ENCODE data around the gene MYH9. TPM values are rescaled to one million over a fixed set of nuclear protein-coding genes. Genes with fewer than 3 reads are reported as not detected.

Gene MYH9
- total RNA-seq, 1 experiment from 2014 or later: 414 TPM

DNA sequence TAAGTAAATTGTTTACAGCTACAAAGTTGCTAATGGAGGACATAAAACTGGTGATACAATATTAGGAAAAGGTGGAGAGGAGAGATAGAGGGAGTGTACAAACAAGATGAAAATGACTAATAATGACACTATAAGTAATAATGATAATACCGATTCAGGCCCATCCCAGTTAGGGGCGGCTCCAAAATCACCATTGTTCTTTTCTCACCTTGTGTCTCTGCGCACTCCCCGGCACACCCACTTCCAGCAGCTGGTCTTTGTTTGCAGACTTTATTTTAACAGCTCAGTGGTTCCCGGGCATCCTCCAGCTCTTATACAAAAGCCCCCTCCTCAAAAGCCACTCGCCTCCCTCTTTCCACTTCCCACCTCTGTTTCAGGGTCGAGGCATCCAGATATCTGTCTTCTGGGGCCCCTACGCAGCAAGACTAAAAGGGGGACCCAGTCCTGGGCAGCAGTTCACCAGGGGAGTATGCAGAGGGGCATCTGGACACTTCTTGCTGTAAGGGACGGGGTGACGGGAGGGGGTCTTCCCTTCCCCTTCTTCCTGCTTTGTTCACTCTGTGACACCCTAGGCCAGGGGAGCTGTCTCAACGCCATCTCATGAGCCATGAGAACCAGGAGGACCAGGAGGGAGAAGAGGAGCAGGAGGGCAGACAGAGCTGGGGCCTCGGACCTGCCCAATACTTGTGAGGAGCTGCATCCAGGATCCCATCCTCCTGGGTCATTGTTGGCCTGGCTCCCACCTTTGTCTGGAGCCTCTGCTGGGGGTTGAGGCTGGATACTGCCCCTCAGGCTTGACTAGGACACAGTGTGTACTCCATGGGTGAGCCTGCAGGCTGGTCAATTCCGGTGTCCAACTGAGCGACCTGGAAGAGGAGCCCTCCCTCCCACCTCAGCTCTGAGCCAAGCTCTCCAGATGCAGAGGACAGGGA, 151.1 kb downstream of the MYH9 start:
- in situ Hi-C loops (cut with HindIII; ENCODE audit: low pct_unique_long_range_greater_than_20kb, low sequenced_read_pairs): no loop called here
- no peak for DNase-seq (ENCODE audit: low read depth)

DNA sequence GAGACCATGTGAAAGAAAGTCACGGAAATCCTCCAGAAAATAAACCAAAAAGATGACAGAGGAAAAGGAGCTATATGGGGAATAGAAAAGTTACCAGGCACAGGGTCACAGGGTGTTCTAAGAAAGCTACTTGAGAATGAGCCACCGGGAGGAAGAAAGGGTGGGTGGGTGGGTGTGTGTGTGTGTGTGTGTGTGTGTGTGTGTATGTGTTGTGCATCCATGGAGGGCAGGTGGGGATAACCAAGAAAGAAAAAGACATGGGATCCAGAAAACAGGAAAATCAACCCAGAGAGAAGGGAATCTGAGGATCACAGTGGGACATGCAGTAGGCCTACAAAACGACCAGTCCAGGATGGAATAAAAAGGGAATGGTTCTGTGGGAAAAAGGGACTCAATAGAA, 152.2 kb downstream of the MYH9 start:
- in situ Hi-C loops (cut with HindIII; ENCODE audit: low pct_unique_long_range_greater_than_20kb, low sequenced_read_pairs): no loop called here
- DNase-seq (ENCODE audit: low read depth): no peak

DNA sequence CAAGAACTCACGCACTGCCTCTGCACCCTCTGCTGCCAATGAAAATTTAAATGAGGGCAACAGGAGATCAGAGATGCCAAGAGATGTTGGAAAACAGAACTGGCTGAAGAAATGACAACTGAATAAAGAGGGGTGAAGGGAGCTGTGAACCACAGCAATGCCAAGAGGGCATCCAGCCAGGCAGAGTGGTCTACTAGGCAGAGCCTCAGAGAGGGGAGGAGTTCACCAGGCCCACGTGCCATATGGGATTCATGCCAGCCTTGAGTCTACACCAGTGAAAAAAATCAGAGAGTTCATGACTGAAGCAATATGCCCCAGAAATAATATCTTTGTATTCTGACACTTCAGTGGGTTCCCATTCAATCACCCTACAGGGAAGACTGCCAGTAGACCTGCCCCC, 152.8 kb downstream of the MYH9 start:
- in situ Hi-C loops (cut with HindIII; ENCODE audit: low pct_unique_long_range_greater_than_20kb, low sequenced_read_pairs): no loop called here
- DNase-seq (ENCODE audit: low read depth): no peak

DNA sequence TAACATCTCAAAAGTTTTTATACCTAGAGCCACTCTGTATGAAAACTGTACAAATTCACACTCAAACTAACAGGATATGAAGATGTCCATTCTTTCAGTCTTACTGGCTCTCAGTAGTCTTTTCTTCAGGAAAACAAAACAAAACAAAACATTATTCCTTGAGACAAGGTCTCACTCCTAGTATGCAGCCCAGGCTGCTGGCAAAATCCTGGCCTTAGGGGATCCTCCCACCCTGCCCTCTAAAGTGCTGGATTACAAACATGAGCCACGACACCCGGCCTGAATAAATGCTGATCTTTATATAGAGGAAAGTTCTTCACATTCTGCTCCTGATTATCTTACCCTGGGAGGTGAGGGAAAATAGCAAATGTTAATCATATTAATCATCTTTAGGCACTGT, 153.6 kb downstream of the MYH9 start:
- in situ Hi-C loops (cut with HindIII; ENCODE audit: low pct_unique_long_range_greater_than_20kb, low sequenced_read_pairs): no loop called here
- DNase-seq (ENCODE audit: low read depth): no peak

DNA sequence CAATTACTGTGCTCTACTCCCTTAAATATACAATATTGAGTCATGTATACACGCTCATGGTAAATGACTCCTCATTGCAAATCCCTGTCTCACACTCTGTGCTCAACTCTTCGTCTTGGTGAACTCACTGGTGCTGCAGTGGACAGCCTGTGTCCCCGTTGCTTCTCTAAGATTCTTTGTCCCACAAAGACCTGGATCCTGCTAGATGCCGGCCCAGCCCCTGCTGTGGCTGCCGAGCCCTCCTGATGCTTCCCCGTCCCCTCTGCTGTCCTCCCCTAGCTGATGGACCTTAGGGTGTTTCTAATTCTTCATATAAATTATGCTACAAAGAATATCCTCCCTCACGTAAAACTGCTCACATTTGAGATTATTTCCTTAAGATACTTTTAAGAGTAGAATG, 154.0 kb downstream of the MYH9 start:
- DNase-seq (ENCODE audit: low read depth): no peak
- in situ Hi-C loops (cut with HindIII; ENCODE audit: low pct_unique_long_range_greater_than_20kb, low sequenced_read_pairs): no loop called here

DNA sequence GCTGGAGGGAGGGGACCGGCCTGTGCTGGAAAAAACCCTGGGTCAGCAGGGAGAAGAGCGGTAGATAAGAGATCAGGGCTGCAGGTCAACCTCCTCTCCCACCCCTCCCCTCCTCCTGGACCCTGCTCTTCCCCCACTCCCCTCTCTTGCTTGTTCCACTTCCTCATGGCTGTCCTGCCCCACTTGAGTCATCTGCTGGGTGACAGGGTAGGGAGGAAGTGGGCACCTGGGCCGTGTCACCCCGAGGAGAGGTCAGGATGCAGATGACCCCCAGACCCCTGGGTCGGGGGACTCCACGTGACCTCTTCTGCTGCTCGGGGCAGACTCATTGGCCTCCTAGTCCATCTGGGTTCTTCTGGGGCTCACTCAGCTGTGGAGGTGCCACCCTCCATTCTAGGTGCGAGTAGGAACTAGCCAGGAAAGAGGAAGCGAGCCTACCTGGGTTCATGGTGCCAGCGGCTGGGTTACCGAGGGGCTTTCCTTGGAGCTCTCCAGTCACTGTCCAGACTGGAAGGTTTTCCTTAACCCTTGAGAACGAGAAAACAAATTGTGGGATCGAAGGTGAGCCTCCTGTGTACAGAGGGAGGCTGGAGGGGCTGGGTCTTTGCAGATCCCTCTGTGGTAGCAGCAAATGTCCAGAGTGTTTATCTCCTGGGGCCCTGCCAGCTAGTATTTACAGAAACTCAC, 154.9 kb downstream of the MYH9 start:
- DNase-seq (ENCODE audit: low read depth): no peak
- in situ Hi-C loops (cut with HindIII; ENCODE audit: low pct_unique_long_range_greater_than_20kb, low sequenced_read_pairs): no loop called here

Other genes with a start within 250 kb of the MYH9 start
- gene APOL3, start 227.2 kb downstream of the MYH9 start, total RNA-seq (2014; rRNA removed; shearing (Covaris generic); ENCODE audit: low replicate concordance): 2.3 and 11.0 TPM in 2 replicates
- gene APOL4, start 186.2 kb downstream of the MYH9 start, total RNA-seq (2014; rRNA removed; shearing (Covaris generic); ENCODE audit: low replicate concordance): not detected in 2 replicates
- 52.4 and 68.0 TPM in 2 replicates for gene APOL2, start 148.4 kb downstream of the MYH9 start, total RNA-seq (2014; rRNA removed; shearing (Covaris generic); ENCODE audit: low replicate concordance)
- 27.0 and 28.7 TPM in 2 replicates for gene APOL1, start 134.8 kb downstream of the MYH9 start, total RNA-seq (2014; rRNA removed; shearing (Covaris generic); ENCODE audit: low replicate concordance)
- 93.9 and 117 TPM in 2 replicates for gene TXN2, start 93.7 kb upstream of the MYH9 start, total RNA-seq (2014; rRNA removed; shearing (Covaris generic); ENCODE audit: low replicate concordance)
- gene FOXRED2, start 119.1 kb upstream of the MYH9 start, total RNA-seq (2014; rRNA removed; shearing (Covaris generic); ENCODE audit: low replicate concordance): 4.5 and 29.5 TPM in 2 replicates
- gene EIF3D, start 141.2 kb upstream of the MYH9 start, total RNA-seq (2014; rRNA removed; shearing (Covaris generic); ENCODE audit: low replicate concordance): 706 and 822 TPM in 2 replicates